GM18867 (cell line): Measurements from ENCODE around the gene RPS18.
"Not testable (repeated sequence)": the region's sequence is repeated elsewhere in the genome, so short reads cannot be mapped to it uniquely, and the experiment has no call there.

Experiments
- ATAC-seq: cut with Tn5 transposase; IDR thresholded peaks from one replicate; pipeline ENCODE4 v1.9.1; 2021; ENCODE audit warnings: mild to moderate bottlenecking, moderate library complexity; ENCODE audit not compliant: unreplicated experiment

Gene RPS18

GRCh38 chr6:33271468-33272274 lies at the start of gene RPS18, which contains the start of gene VPS52:
Gene RPS18 (plus strand): TSS chr6:33272075. CDS start chr6:33272120, 45 bp downstream.
Gene VPS52 (minus strand): TSS chr6:33271876. CDS start chr6:33271675, 201 bp downstream.
- ATAC-seq, result peak; percentile 81

- not testable (repeated sequence) for ATAC-seq
These were observed 45.3 kb upstream of the RPS18 start for GRCh38 chr6:33226503-33227120.

DNA sequence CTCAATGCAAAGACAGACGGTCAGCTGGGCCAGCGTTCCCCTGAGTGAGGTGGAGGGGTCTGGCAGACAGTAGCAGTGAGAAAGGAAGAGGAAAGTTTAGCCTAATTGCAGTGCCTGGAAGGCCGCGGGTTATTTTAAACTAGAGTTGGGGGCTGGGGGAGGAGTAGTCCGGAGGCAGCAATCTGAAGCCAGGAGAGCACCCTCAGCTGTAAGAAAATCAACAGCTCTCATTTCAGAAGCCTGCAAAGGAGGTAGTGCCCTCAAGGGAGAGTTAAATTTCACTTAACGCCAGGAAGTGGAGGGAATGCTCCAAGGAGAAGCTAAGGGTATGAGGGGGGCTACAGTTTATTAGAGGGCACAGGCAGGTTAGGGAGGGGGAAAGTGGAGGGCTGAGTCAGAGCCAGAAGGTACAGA lies 36.6 kb upstream of the RPS18 start:
- ATAC-seq, result no peak

GRCh38 chr6:33236328-33236727 lies 35.5 kb upstream of the RPS18 start:
- ATAC-seq, result no peak

DNA sequence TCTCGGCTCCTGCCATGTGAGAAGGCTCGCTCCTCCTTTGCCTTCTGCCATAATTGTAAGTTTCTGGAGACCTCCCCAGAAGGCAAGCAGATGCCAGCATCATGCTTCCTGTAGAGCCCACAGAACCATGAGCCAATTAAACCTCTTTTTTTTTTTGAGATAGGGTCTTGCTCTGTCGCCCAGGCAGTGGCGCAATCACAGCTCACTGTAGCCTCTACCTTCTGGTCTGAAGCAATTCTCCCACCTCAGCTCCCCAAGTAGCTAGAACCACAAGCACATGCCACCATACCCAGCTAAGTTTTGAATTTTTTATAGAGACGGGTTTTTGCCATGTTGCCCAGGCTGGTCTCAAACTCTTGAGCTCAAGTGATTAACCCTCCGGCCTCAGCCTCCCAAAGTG lies 35.0 kb upstream of the RPS18 start:
- no peak for ATAC-seq

DNA sequence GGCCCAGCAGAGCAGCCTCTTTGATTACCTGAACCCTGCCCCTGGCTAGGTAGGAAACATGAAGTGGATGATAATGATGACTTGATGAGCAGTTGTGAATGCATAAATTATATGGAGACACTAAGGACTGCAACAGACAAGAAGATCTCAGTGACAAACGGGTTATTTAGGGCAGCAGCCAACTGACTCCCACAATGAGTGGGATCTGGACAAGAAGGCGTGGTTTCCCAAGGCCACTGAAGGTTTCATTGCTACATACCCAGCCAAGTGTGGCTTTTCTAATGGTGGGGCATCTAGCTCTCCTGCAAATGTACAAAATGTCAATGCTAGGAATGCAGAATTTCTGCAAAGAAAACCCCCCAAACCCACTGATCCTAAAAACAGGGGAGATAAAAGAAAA lies 34.1 kb upstream of the RPS18 start:
- no peak for ATAC-seq

DNA sequence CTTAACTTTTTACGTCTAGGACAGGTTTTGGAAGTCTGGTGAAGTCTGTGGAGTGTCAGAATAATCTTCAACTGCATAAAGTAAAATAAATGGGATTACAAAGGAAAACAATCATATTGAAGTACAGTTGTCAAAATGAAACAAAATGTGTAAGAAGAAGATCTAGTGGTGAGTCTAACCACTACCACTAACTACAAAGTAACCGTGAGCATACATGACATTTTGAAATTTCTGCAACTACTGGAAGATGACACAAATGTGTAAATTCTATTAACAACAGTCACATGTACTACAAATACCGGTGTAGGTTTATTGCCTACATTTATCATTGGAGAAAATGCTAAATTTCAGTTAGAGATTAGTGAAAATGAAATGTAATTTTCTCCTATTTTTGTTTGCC lies 29.9 kb upstream of the RPS18 start:
- no peak for ATAC-seq

GRCh38 chr6:33243476-33243875 lies 28.4 kb upstream of the RPS18 start:
- no peak for ATAC-seq

DNA sequence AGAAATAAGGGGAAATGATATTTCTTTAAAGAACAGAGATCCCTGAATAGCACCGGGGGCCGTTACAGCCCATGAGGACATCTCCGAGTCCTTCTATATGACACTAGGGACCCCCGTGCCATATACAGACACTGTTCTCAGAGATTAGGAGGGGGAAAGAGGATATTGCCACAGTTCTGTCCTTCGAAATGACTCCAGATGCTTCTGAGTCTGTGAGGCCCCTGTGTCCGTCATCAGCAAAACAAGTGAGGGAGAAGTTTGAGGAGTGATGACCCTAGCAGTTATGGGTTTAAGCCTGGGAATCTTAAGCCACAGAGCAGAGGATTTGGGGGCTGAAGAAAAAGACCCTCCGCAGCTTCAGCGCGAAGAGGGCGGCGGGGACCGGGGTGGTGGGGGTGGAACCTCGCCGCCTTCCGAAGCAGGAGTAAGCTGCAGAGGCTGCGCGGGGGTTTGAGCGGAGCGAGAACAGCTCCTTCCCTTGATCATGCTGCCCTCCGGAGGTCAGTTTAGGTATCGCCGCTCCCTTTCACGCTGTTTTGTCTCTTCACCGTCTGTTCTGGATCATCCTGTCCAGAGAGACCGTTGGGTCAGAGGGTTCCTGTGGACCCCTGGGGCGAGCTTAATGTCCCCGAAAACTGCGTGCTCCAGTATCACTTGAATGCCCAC lies 23.8 kb upstream of the RPS18 start:
- peak; percentile 26 for ATAC-seq

- ATAC-seq, result peak; percentile 6
These were observed 23.3 kb upstream of the RPS18 start for GRCh38 chr6:33248643-33248931.

- peak; percentile 86 for ATAC-seq
These were observed 22.7 kb upstream of the RPS18 start for GRCh38 chr6:33248932-33249731.

DNA sequence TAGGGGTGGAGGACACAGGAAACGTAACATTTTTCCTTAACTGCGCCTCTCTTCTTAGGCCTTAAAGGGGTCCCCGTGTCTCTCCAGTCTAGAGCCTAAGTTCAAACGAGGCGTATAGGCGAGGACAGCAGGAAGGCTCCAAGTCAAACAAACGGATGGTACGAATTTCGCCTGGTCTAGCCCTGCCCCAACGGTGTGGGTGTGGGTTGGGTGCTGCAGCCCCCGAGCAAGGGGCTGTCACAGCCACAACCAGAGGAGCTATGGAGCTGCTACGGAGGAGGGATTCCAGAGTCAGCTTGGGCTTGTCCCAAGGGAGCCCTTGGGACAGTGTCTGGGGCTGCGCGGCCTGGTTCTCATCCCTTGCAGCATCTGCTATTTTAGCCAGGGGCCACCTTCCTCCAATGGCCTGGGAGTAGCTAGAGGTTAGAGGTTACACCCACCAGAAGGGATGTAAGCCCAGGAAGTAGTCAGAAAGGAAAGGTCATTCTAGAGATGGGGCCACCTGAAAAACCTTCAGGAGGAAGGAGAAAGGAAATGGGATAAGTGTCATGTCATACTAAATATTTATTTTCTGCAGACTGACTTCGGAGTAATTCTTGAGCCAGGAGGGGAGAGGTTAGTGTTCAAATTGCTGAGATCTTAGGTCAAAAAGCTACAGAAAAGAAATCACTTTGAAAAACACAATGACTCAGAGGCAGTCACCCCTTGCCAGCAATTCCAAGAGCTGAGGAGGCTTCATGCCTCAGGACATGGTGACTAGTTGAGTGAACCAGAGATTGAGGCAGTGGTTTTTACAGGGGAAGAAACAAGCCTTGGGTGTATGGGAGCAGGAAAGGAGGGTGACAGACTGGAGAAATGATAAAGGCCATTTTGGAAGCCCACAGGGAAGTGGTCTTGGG lies 21.9 kb upstream of the RPS18 start:
- ATAC-seq, result no peak

- ATAC-seq, result no peak
These were observed 21.1 kb upstream of the RPS18 start for GRCh38 chr6:33250731-33251130.

DNA sequence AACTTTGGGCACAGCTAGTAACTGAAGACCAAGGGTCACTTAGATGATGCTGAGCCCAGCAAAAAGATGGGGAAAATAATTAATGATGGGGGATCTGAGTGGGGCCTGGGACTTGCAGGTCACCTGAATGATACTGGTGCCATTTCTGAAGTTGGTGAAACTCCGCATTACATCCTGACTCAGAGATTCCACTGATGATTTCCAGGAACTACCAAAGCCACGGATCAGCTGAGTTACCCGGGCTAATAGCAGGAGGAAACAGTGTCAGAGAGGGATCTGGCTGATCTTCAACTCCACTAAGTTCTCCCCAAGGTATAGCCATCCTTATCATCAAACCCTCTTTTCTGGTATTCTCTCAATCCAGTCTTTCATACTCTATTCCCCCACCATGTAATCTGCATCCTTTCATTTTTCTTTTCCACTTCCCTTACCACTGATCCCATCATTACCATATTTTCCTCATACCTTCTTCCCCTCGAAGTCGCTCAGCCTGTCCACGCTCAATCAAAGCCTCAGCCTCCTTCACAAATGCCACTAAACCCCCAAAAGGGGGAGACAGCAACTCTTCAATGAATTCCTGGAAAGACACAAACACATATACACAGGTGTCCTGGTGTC lies 20.4 kb upstream of the RPS18 start:
- ATAC-seq, result no peak

GRCh38 chr6:33252759-33253158 lies 19.1 kb upstream of the RPS18 start:
- ATAC-seq, result no peak

- ATAC-seq, result no peak
These were observed 17.3 kb upstream of the RPS18 start for GRCh38 chr6:33254591-33254990.

DNA sequence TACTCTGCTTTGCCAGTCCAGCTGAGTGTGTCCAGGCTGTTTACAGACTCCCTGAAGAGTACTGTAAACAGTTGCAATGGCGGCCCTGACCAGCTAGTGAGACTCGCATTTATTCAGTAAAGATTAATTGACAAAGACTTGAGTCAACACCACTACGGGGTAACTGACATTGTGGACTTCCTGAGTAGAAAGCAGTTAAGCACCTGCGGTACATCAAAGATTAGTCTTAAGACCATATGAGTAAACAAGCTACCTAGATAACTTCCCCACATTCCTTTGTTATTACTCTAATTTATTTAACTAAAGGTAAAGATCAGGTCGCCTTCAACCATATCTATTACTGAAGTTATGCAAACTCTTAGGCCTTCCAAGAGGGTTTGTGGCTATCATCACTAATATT lies 12.8 kb upstream of the RPS18 start:
- ATAC-seq, result no peak

- ATAC-seq, result not testable (repeated sequence)
These were observed 9.4 kb upstream of the RPS18 start for GRCh38 chr6:33262490-33262889.

- no peak for ATAC-seq
These were observed 7.9 kb upstream of the RPS18 start for GRCh38 chr6:33264015-33264414.

DNA sequence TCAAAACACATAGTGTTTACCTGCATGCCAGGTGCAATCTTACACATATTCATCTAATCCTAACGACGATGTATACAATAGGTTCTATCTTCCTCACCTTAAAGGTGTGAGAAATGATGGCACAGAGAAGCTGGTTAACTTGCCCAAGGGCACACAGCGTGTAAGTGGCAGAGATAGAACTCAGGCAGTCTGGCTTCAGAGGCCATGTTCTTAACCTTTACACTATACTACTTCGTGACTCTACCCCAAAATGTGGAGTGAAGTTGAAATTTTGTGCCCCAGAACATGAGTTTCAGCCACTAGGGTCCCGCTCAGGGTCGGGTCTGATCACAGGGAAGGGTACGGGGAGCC lies 783 bp upstream of the RPS18 start:
- no peak for ATAC-seq
